HFFc6 (cell line): Measurements from ENCODE around the gene TESK2. TPM values are rescaled to one million over a fixed set of nuclear protein-coding genes. Genes with fewer than 3 reads are reported as not detected.
"Not testable (repeated sequence)": the region's sequence is repeated elsewhere in the genome, so short reads cannot be mapped to it uniquely, and the experiment has no call there.

ENCODE experiments used
- DNase-seq: peaks from one replicate; pipeline ENCODE4 v3.0.0-alpha.2; 2018
- H3K27ac Mint-ChIP-seq: 2 replicates; pipeline ENCODE4 v1.8.0; 2020; ENCODE audit warnings: mild to moderate bottlenecking, mixed read lengths
- H3K27me3 Mint-ChIP-seq: 2 replicates; pipeline ENCODE4 v1.8.0; 2021; ENCODE audit warnings: mild to moderate bottlenecking, moderate library complexity, mixed read lengths; ENCODE audit not compliant: insufficient read depth
- H3K36me3 Mint-ChIP-seq: 2 replicates; pipeline ENCODE4 v1.8.0; 2021; ENCODE audit warnings: low read depth, mixed read lengths
- H3K4me1 Mint-ChIP-seq: 2 replicates; pipeline ENCODE4 v1.8.0; 2020; ENCODE audit warnings: low read depth, mixed read lengths
- H3K4me3 Mint-ChIP-seq: 2 replicates; pipeline ENCODE4 v1.8.0; 2020; ENCODE audit warnings: mild to moderate bottlenecking, moderate library complexity, mixed read lengths
- H3K9me3 Mint-ChIP-seq: 2 replicates; pipeline ENCODE4 v1.8.0; 2020; ENCODE audit warnings: mild to moderate bottlenecking, mixed read lengths
- total RNA-seq, 6 experiments: library from RNA; stranded (reverse); fragmentation: NEBNext Ultra II Directional; extraction: Animal tissue kit (Norgen Biotek cat#: 25700); gene quantifications; 2 replicates in 1 of 6; 3 replicates in 5 of 6; pipeline ENCODE4 v1.2.3, GENCODE V29; 2021
- TF ChIP-seq, protein P1 (sequence below): fragments of 200-600 bp; sonication (generic); IDR thresholded peaks from 2 replicates; pipeline ENCODE4 v1.5.0; 2021; ENCODE audit warnings: antibody characterized with exemption, mild to moderate bottlenecking

The TESK2 gene
- total RNA-seq, 6 experiments from 2014 or later = 0.54 to 1.4 (median 0.82) TPM

DNA sequence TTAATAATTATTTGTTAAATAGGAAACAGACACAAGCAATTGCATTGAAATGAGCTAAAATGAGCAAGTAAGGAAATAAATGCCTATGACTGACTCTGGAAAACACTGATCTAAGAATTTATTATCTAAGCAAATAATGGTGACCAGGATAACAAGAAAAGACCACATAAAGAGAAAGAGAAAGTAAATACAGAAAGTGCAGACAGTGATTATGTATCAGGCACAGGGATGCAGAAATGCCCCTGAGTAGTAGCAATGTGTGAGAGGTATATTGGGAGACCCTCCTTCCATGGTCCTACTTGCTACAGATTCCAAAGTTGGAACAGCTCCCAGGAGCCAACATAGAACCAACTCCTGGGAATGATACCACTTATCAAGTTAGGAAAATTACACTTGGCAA lies 117.4 kb downstream of the TESK2 start:
- TF ChIP-seq, protein P1, sequence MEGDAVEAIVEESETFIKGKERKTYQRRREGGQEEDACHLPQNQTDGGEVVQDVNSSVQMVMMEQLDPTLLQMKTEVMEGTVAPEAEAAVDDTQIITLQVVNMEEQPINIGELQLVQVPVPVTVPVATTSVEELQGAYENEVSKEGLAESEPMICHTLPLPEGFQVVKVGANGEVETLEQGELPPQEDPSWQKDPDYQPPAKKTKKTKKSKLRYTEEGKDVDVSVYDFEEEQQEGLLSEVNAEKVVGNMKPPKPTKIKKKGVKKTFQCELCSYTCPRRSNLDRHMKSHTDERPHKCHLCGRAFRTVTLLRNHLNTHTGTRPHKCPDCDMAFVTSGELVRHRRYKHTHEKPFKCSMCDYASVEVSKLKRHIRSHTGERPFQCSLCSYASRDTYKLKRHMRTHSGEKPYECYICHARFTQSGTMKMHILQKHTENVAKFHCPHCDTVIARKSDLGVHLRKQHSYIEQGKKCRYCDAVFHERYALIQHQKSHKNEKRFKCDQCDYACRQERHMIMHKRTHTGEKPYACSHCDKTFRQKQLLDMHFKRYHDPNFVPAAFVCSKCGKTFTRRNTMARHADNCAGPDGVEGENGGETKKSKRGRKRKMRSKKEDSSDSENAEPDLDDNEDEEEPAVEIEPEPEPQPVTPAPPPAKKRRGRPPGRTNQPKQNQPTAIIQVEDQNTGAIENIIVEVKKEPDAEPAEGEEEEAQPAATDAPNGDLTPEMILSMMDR = no peak
- no peak for DNase-seq
- no peaks in the 10 kb centered on the region for H3K36me3 Mint-ChIP-seq
- H3K27me3 Mint-ChIP-seq = no peaks in the 10 kb centered on the region; the same call in 1 of the 2 replicates
- H3K9me3 Mint-ChIP-seq = no peaks in the 10 kb centered on the region
- H3K4me3 Mint-ChIP-seq = no peak overlapping the region
- no peak overlapping the region for H3K27ac Mint-ChIP-seq
- H3K4me1 Mint-ChIP-seq = no peaks in the 10 kb centered on the region

DNA sequence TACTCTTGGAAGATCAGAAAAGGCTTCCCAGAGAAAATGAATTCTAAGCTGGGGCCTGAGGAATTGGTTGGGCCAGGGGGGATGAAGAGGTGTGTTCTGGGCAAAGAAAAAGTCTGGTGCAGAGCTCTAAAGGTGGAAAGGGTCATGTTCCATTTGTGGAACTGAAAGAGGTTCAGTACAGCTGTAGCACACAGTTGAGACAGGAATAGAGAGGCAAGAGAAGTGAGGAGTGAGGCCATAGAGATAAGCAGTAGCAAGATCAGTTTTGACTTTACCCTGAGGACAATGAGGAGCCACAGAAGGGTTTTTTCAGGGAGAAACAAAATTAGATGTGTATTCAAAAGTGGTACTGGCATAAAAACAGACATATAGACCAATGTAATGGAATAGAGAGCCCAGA lies 120.4 kb downstream of the TESK2 start:
- no peaks in the 10 kb centered on the region; the same call in 1 of the 2 replicates for H3K27me3 Mint-ChIP-seq
- no peaks in the 10 kb centered on the region for H3K36me3 Mint-ChIP-seq
- no peaks in the 10 kb centered on the region for H3K9me3 Mint-ChIP-seq
- no peak overlapping the region for H3K4me3 Mint-ChIP-seq
- DNase-seq = no peak
- no peaks in the 10 kb centered on the region for H3K4me1 Mint-ChIP-seq
- no peak overlapping the region for H3K27ac Mint-ChIP-seq
- TF ChIP-seq, protein P1 = no peak

DNA sequence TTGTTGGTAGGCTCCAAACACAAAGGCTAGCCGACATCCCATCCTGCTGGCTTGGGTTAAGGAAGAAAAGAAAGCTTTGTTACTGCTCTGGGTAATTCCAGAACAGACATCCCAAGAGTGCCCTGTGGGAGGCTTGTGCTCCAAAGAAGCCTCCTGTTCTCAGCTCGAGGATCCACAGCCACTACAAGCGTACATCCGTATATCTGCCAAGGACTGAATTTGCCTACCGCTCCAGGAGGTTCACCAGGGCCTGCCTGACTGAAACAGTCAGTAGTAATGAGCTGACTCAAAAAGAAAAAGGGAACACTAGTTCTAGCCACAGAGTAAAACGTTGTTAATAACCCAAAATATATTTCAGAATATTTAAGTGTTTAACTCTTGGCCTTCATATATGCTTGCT lies 125.9 kb downstream of the TESK2 start:
- TF ChIP-seq, protein P1 = no peak
- peaks cover 5% of the 10 kb centered on the region for H3K4me1 Mint-ChIP-seq
- H3K27ac Mint-ChIP-seq = no peak overlapping the region
- no peak overlapping the region for H3K4me3 Mint-ChIP-seq
- no peaks in the 10 kb centered on the region; the same call in 1 of the 2 replicates for H3K27me3 Mint-ChIP-seq
- no peaks in the 10 kb centered on the region for H3K36me3 Mint-ChIP-seq
- DNase-seq = no peak
- H3K9me3 Mint-ChIP-seq = no peaks in the 10 kb centered on the region

DNA sequence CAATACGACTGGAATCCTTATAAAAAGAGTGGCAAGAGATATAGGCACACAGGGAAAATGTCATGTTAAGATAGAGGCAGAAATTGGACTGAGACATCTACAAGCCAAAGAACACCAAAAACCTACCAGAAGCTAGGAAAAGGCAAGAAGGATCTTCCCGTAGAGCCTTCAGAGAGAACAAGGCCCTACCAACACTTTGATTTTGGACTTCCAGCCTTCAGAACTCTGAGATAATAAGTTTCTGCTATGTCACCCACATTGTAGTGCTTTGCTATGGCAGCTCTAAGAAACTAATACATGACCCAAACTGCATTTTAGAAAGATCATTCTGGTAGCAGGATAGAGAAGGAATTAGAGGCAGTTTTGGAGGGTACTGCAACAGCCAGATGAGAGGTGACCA lies 126.7 kb downstream of the TESK2 start:
- no peak for DNase-seq
- peaks cover 9% of the 10 kb centered on the region for H3K4me1 Mint-ChIP-seq
- no peaks in the 10 kb centered on the region for H3K36me3 Mint-ChIP-seq
- H3K4me3 Mint-ChIP-seq = no peak overlapping the region
- TF ChIP-seq, protein P1 = no peak
- no peaks in the 10 kb centered on the region for H3K9me3 Mint-ChIP-seq
- H3K27ac Mint-ChIP-seq = no peak overlapping the region
- no peaks in the 10 kb centered on the region; the same call in 1 of the 2 replicates for H3K27me3 Mint-ChIP-seq

DNA sequence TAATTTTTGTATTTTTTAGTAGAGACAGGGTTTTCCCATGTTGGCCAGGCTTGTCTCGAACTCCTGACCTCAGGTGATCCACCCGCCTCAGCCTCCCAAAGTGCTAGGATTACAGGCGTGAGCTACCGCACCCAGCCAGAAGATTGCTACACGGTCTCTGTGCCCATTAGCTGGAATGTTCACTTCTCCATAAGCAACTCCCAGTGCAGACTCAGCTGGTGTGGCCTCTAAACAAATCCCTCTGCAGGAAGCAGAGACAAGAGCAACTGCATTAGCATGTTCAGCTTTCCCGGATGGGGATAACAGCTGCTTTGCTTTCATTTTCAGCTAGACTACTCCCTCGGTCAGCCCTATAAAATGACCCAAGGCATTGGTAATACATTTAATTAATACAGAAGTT lies 130.0 kb downstream of the TESK2 start:
- H3K36me3 Mint-ChIP-seq, H3K27me3 Mint-ChIP-seq, H3K9me3 Mint-ChIP-seq, H3K4me1 Mint-ChIP-seq: not testable (repeated sequence)
- peak overlapping the region; percentile 30; the same call in 1 of the 2 replicates for H3K4me3 Mint-ChIP-seq
- peak overlapping the region; percentile 66; the same call in 1 of the 2 replicates for H3K27ac Mint-ChIP-seq
- peak; percentile 71 for DNase-seq

DNA sequence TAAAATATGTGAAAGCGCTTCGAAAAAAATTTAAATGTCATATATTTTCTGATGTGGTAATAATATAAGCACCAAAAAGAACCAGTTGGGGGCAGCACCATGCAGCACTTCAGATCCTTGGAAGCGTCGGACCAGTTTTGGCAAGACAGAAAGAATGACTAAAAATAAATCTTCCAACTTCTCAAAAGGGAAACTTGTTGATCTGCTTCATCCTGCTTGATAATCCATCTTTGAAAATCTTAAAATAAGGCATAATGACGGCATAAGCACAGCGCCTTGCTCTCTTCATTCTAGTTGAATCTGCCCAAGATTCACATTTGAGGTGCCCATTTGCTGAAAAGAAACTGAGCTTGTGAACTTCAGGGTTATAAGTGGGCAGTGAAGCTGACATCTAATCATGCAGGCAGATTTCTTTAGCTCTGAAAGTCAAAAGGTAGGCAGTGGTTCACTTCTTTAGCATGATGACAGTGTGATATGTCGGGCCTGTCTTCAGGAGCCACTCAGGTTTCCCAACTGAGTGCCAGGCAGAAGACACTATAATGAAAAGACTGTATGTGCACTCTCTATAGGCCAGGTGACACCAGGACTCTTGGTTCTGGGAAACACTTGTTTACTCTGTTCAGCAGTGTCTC lies 131.0 kb downstream of the TESK2 start:
- no peaks in the 10 kb centered on the region; the same call in 1 of the 2 replicates for H3K27me3 Mint-ChIP-seq
- peak overlapping the region; percentile 63 for H3K4me3 Mint-ChIP-seq
- H3K36me3 Mint-ChIP-seq = no peaks in the 10 kb centered on the region
- H3K27ac Mint-ChIP-seq = peak overlapping the region; percentile 51; the same call in 1 of the 2 replicates
- DNase-seq = peak; percentile 61
- TF ChIP-seq, protein P1 = peak; percentile 85
- H3K9me3 Mint-ChIP-seq = no peaks in the 10 kb centered on the region
- peaks cover 9% of the 10 kb centered on the region for H3K4me1 Mint-ChIP-seq
